ENCODE measurements around the gene PPP2R3A. TPM values are rescaled to one million over a fixed set of nuclear protein-coding genes. Genes with fewer than 3 reads are reported as not detected.
A peak's percentile ranks its signal among the peaks of the same experiment; 100 is the strongest.

PPP2R3A gene
- total RNA-seq, 1 experiment from 2014 or later, result 1.1 TPM

DNA sequence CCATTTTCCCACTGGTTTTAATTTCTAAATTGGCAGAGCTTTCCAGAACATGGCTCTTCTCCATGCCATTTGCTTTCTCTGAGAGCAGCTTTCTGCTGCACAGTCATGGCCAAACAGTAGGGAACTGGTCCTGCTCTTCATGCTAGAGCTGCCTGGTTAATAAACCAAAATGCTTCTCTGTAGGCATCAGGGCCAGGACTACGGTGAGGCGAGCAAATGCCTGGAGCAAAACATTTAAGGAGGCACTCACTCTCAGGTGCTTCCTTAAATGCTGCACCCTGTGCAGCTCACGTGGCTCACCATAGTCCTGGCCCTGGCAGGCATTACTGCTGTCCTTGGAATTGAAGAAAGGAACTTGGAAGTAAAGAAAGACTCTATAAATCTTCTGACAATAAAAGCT, 48.5 kb upstream of the PPP2R3A start:
- no peaks in the 10 kb centered on the region for H3K4me1 ChIP-seq (ENCODE audit: insufficient read depth, low read length, poor library complexity, severe bottlenecking)
- no peak for TF ChIP-seq CTCF (conservative IDR thresholded peaks at IDR 0.05; ENCODE audit: low read depth, low read length)
- TF ChIP-seq EZH2 (IDR thresholded peaks at IDR 0.05; ENCODE audit: borderline replicate concordance, low read depth, low read length, poor library complexity, severe bottlenecking), result no peak
- no peak for DNase-seq (ENCODE audit: low spot score)
- peaks cover 6% of the 10 kb centered on the region for H3K27me3 ChIP-seq (replicated peaks; ENCODE audit: insufficient read depth, low read depth, low read length, poor library complexity)
- no TSS peak for BruUV-seq (replicated peaks)
- no peak overlapping the region for H3K4me3 ChIP-seq (ENCODE audit: low read depth, low read length, poor library complexity, severe bottlenecking)
- ChIA-PET POLR2A (ENCODE audit: low non-redundant PET) (no interaction called here), CTCF (no interaction called here)
- no peak overlapping the region for H3K27ac ChIP-seq (ENCODE audit: low read depth, low read length, poor library complexity, severe bottlenecking)
- no peaks in the 10 kb centered on the region for H3K36me3 ChIP-seq (ENCODE audit: insufficient read depth, low read length, poor library complexity, severe bottlenecking)
- H3K9me3 ChIP-seq (ENCODE audit: low read depth, low read length, poor library complexity, severe bottlenecking), result no peaks in the 10 kb centered on the region
- intact Hi-C loops (cut with micrococcal nuclease; ENCODE audit: unreplicated experiment), result loop anchor here (5.0 kb wide), 1 partner anchor 125 kb away; no protein-coding TSS in a partner anchor

DNA sequence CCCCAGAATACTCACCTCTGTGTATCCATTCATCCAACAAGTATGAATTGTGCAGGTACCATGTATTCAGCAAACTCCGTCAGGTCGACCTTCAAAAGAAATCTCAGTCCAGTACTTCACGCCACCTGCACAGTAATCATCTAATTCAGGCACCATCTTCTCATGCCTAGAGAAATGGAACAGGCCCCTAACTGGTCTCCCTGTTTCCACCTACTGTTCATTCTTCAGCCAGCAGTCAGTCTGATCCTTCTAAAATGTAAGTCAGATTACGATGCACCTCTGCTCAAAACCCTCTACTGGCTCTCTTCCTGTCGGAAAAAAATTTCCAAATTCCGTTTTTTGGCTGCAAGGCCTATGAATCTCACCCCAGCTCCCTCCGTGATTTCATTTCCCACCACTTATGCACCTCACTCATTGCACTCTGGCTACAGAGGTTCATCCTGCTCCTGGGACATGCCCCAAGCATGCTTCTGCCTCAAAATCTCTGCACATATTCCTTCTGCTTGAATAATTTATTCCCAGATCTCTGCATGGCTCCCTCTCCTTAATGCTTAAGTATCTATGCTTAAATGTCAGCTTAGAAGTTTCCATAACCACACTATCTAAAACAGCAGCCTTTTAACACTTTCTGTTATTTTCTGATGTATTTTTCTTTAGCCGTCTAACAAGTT, 47.5 kb upstream of the PPP2R3A start:
- intact Hi-C loops (cut with micrococcal nuclease; ENCODE audit: unreplicated experiment), result loop anchor here (5.0 kb wide), 1 partner anchor 124 kb away; no protein-coding TSS in a partner anchor
- TF ChIP-seq CTCF (conservative IDR thresholded peaks at IDR 0.05; ENCODE audit: low read depth, low read length), result no peak
- no peak for TF ChIP-seq EZH2 (IDR thresholded peaks at IDR 0.05; ENCODE audit: borderline replicate concordance, low read depth, low read length, poor library complexity, severe bottlenecking)
- H3K4me3 ChIP-seq (ENCODE audit: low read depth, low read length, poor library complexity, severe bottlenecking), result no peak overlapping the region
- POLR2A ChIA-PET (ENCODE audit: low non-redundant PET), result no interaction called here
- DNase-seq (ENCODE audit: low spot score), result no peak
- no peak overlapping the region for H3K27ac ChIP-seq (ENCODE audit: low read depth, low read length, poor library complexity, severe bottlenecking)
- no peaks in the 10 kb centered on the region for H3K9me3 ChIP-seq (ENCODE audit: low read depth, low read length, poor library complexity, severe bottlenecking)
- BruUV-seq (replicated peaks), result no TSS peak
- H3K4me1 ChIP-seq (ENCODE audit: insufficient read depth, low read length, poor library complexity, severe bottlenecking), result no peaks in the 10 kb centered on the region
- H3K27me3 ChIP-seq (replicated peaks; ENCODE audit: insufficient read depth, low read depth, low read length, poor library complexity), result peaks cover 6% of the 10 kb centered on the region
- H3K36me3 ChIP-seq (ENCODE audit: insufficient read depth, low read length, poor library complexity, severe bottlenecking), result no peaks in the 10 kb centered on the region
- CTCF ChIA-PET, result no interaction called here

GRCh38 chr3:135918600-135918999, 46.9 kb upstream of the PPP2R3A start:
- no TSS peak for BruUV-seq (replicated peaks)
- Histone ChIP-seq H3K27me3 (replicated peaks; ENCODE audit: insufficient read depth, low read depth, low read length, poor library complexity) (peaks cover 6% of the 10 kb centered on the region), H3K9me3 (ENCODE audit: low read depth, low read length, poor library complexity, severe bottlenecking) (no peaks in the 10 kb centered on the region), H3K27ac (ENCODE audit: low read depth, low read length, poor library complexity, severe bottlenecking) (no peak overlapping the region), H3K4me1 (ENCODE audit: insufficient read depth, low read length, poor library complexity, severe bottlenecking) (no peaks in the 10 kb centered on the region), H3K4me3 (ENCODE audit: low read depth, low read length, poor library complexity, severe bottlenecking) (no peak overlapping the region), H3K36me3 (ENCODE audit: insufficient read depth, low read length, poor library complexity, severe bottlenecking) (no peaks in the 10 kb centered on the region)
- peak; percentile 57 for TF ChIP-seq CTCF (conservative IDR thresholded peaks at IDR 0.05; ENCODE audit: low read depth, low read length)
- TF ChIP-seq EZH2 (IDR thresholded peaks at IDR 0.05; ENCODE audit: borderline replicate concordance, low read depth, low read length, poor library complexity, severe bottlenecking), result no peak
- ChIA-PET CTCF (no interaction called here), POLR2A (ENCODE audit: low non-redundant PET) (no interaction called here)
- no peak for DNase-seq (ENCODE audit: low spot score)
- intact Hi-C loops (cut with micrococcal nuclease; ENCODE audit: unreplicated experiment), result loop anchor here (5.0 kb wide), 1 partner anchor 124 kb away; no protein-coding TSS in a partner anchor

All from A673 (cell line).